ENCODE data around the gene ARID1A. TPM values are rescaled to one million over a fixed set of nuclear protein-coding genes. Genes with fewer than 3 reads are reported as not detected.

The ARID1A gene
- total RNA-seq, 4 donors from 2014 or later: 49.6 to 90.0 (median 54.3) TPM

GRCh38 chr1:26788836-26789611 lies 93.2 kb downstream of the ARID1A start:
- no peaks in the 10 kb centered on the region for H3K27me3 ChIP-seq
- H3K4me3 ChIP-seq: peak overlapping the region; percentile 79 to 84 (median 82)
- peaks cover 7 to 49% (median 37%) of the 10 kb centered on the region in 4 donors for H3K4me1 ChIP-seq
- H3K9me3 ChIP-seq: no peaks in the 10 kb centered on the region
- TF ChIP-seq EP300 (IDR thresholded peaks at IDR 0.05): peak; percentile 64 to 83
- peak in 1 of 2 donors; percentile 47 for TF ChIP-seq POLR2A (IDR thresholded peaks at IDR 0.05)
- peak; percentile 89 to 98 (median 96) for TF ChIP-seq CTCF (IDR thresholded peaks at IDR 0.05)
- peak overlapping the region; percentile 96 to 100 (median 98) for H3K27ac ChIP-seq
- H3K36me3 ChIP-seq: peaks cover 0 to 23% (median 0%) of the 10 kb centered on the region in 3 donors
- WGBS, 2 donors: 0 to 1% methylated on average over 19 of the region's 19 CpGs
- peak; percentile 66 to 83 for DNase-seq (ENCODE audit: low spot score in 2 of 2)

- Histone ChIP-seq H3K4me1 (peaks cover 6 to 44% (median 33%) of the 10 kb centered on the region in 4 donors), H3K9me3 (no peaks in the 10 kb centered on the region), H3K27ac (peak overlapping the region in 2 of 4 donors; percentile 62 to 100), H3K27me3 (no peaks in the 10 kb centered on the region), H3K36me3 (peaks cover 0 to 28% (median 0%) of the 10 kb centered on the region in 3 donors), H3K4me3 (no peak overlapping the region)
- DNase-seq (ENCODE audit: low spot score in 2 of 2): no peak
- WGBS, 2 donors: 60 to 66% methylated on average over 3 of the region's 3 CpGs
- TF ChIP-seq EP300 (IDR thresholded peaks at IDR 0.05) (no peak), POLR2A (IDR thresholded peaks at IDR 0.05) (no peak), CTCF (IDR thresholded peaks at IDR 0.05) (no peak)
Measured at GRCh38 chr1:26789612-26789865, 93.7 kb downstream of the ARID1A start.

- H3K36me3 ChIP-seq: peaks cover 0 to 32% (median 3%) of the 10 kb centered on the region in 3 donors
- peak overlapping the region in 1 of 4 donors; percentile 62 for H3K27ac ChIP-seq
- peaks cover 2 to 40% (median 29%) of the 10 kb centered on the region in 4 donors for H3K4me1 ChIP-seq
Measured at GRCh38 chr1:26789931-26790330, 94.1 kb downstream of the ARID1A start.

GRCh38 chr1:26790551-26790953 lies 94.7 kb downstream of the ARID1A start:
- Histone ChIP-seq H3K27me3 (no peaks in the 10 kb centered on the region), H3K9me3 (no peaks in the 10 kb centered on the region), H3K4me3 (no peak overlapping the region), H3K27ac (no peak overlapping the region), H3K4me1 (peaks cover 0 to 34% (median 22%) of the 10 kb centered on the region in 4 donors), H3K36me3 (peaks cover 0 to 37% (median 6%) of the 10 kb centered on the region in 3 donors)
- DNase-seq (ENCODE audit: low spot score in 2 of 2): no peak
- 56 to 65% methylated on average over 5 of the region's 5 CpGs for WGBS, 2 donors
- TF ChIP-seq EP300 (IDR thresholded peaks at IDR 0.05) (no peak), POLR2A (IDR thresholded peaks at IDR 0.05) (no peak), CTCF (IDR thresholded peaks at IDR 0.05) (no peak)

More at GRCh38 chr1:26789931-26790330, 94.1 kb downstream of the ARID1A start:
- Histone ChIP-seq H3K9me3 (no peaks in the 10 kb centered on the region), H3K27me3 (no peaks in the 10 kb centered on the region), H3K4me3 (no peak overlapping the region)
- no peak for DNase-seq (ENCODE audit: low spot score in 2 of 2)
- 49 to 52% methylated on average over 4 of the region's 4 CpGs for WGBS, 2 donors
- TF ChIP-seq CTCF (IDR thresholded peaks at IDR 0.05): no peak
- TF ChIP-seq POLR2A (IDR thresholded peaks at IDR 0.05): no peak
- no peak for TF ChIP-seq EP300 (IDR thresholded peaks at IDR 0.05)

- no peak overlapping the region for H3K4me3 ChIP-seq
- DNase-seq (ENCODE audit: low spot score in 2 of 2): no peak
- H3K36me3 ChIP-seq: peaks cover 0 to 37% (median 6%) of the 10 kb centered on the region in 3 donors
- no peak overlapping the region for H3K27ac ChIP-seq
- no peaks in the 10 kb centered on the region for H3K27me3 ChIP-seq
- no peaks in the 10 kb centered on the region for H3K9me3 ChIP-seq
- TF ChIP-seq EP300 (IDR thresholded peaks at IDR 0.05): no peak
- WGBS, 2 donors: 46 to 48% methylated on average over 6 of the region's 6 CpGs
- peaks cover 0 to 28% (median 16%) of the 10 kb centered on the region in 4 donors for H3K4me1 ChIP-seq
Measured at GRCh38 chr1:26791148-26791547, 95.3 kb downstream of the ARID1A start.
